DMS153 (cell line): Measurements from ENCODE around the gene TRIO.

Experiments used
- DNase-seq: peaks from one replicate; lab custom pipeline; 2025; lab: John Stamatoyannopoulos, UW

The TRIO gene

GRCh38 chr5:14394365-14394764, 251.2 kb downstream of the TRIO start:
- no peak for DNase-seq

- no peak for DNase-seq
Observed at GRCh38 chr5:14395411-14395810, 252.3 kb downstream of the TRIO start.

DNA sequence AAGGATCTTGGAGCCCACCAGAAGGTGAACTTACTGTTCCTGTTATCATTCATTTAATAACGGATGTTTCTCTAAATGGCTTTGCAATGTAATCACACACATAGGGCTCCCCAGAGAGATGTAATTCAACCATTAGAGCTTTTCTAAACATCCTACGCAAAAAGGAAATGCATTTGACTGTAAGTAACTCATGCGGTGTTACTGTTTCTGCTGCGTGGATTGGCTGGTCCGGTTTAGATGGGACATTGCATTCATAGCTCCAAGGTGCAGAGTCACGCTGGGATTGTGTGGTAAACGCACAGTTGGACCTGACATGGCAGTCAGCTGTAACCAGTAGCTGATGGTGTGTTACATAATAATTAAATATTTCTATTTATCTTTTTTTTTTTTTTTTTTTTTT, 252.9 kb downstream of the TRIO start:
- no peak for DNase-seq

DNA sequence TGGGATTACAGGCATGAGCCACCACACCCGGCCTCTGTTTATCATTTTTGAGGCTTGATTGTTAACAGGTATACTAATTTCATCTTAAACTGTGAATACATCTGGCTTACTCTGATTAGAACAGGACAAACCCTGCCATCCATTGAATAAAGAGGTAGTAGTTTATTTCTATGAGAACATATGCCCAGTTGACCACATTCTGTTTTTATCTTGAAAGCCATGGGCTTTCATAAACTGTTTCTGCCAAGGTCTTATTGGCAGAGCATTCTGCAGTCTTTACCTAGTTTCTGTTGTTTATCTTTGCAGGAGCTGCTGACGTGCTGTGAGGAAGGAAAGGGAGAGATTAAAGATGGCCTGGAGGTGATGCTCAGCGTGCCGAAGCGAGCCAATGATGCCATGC, 253.6 kb downstream of the TRIO start:
- DNase-seq = no peak

DNA sequence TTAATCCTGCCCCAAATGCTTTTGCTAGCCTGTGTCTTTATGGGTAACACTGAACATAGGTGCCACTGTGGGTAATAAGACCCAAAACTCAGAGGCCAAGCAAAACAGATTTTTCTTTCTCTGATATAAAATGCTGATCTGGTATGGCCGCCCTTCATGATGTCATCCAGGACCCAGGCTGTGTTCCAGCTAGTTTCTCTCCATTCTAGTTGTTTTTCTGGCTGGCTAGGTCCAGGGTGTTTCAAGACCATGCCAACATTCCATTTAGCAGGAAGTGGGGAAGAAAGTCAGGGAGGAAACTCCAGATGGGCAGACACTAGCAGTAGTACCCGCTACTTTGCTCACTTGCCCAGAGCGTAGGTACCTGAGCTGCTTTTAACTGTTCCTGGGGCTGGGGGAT, 254.6 kb downstream of the TRIO start:
- no peak for DNase-seq

DNA sequence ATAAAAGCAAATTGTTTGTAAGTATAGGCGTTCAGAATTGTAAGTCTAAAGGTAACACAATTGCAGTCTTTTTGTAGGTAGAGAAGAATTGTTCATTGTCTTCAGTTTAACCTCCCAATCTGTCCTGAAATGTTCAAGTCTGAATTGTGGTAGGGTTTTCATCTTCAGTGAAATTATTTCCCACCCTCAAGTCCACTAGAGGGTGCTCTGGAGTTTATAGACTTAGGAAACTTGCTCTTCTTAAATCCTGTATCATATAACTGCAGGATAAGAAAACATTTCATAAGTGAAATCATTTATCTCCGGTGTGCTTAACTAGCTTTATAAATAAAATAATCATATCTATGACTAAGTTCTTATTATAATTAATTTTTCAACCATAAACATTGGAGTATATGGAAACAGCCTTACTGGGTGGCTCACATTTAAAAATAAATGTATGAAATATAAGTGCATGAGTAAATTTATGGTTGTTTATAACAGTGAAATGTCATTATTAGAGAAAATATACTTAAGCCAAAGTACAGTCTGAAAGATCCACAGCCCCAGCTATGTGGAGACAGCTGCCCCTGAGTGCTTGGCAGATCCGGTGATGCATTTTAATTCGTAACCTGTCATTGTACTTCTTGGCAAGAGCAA, 256.0 kb downstream of the TRIO start:
- DNase-seq = peak; percentile 47

DNA sequence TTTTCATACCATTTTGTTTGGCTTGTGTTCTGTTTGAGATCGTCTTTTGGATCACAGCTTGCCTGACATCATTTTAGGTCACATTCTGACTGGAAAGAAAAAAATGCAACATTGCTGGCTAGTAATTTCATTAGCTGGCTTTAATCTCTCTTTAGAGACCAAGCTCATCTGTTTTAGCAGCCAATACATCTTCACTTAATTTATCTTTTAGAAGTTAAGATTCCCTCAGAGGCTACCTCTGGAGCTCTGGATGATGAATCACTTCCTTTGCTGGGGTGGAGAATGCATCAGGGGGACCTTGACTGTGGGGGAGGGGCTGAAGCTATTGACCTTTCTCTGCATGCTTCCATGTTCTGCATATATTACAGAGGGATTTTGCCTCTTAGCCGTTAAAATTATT, 256.9 kb downstream of the TRIO start:
- no peak for DNase-seq

GRCh38 chr5:14400611-14401010, 257.5 kb downstream of the TRIO start:
- no peak for DNase-seq

GRCh38 chr5:14401639-14402038, 258.5 kb downstream of the TRIO start:
- DNase-seq = no peak

DNA sequence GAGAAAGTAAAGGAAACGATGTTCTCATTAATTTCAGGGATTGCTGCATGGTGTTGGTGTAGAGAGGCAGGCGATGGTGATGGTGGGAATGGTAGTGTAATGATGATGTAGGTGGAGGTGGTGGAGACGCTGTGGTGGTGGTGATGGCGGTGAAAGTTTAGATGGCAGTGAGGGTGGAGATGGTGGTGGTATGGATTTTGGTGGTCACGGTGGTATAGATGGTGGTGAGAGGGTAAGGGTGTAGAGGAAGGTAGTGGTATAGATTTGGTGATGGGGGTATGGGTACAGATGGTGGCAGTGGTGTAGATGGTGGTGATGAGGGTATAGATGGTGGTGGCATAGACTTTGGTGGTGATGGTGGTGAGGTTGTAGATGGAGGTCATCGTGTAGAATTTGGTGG, 259.3 kb downstream of the TRIO start:
- DNase-seq = no peak

- no peak for DNase-seq
Observed at GRCh38 chr5:14404780-14405179, 261.6 kb downstream of the TRIO start.

DNA sequence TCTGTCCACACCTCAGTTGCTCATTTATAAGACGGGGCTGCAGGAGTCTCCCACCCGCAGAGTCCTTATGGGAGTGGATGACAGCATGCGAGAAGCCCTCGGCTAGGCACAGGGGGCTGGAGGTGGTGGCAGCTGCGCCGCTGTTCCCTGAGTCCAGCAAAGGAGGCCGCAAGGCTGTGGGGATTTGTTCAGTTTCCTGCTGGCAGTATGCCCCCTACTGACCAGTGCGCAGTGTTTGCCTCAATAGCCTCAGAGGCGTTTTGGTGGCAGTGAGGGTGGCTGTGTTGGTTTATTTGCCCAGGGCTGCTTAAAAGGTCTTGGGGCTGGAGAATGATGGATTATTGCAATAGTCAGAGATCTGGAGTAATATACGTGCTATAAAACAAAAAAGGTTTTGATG, 262.1 kb downstream of the TRIO start:
- no peak for DNase-seq

DNA sequence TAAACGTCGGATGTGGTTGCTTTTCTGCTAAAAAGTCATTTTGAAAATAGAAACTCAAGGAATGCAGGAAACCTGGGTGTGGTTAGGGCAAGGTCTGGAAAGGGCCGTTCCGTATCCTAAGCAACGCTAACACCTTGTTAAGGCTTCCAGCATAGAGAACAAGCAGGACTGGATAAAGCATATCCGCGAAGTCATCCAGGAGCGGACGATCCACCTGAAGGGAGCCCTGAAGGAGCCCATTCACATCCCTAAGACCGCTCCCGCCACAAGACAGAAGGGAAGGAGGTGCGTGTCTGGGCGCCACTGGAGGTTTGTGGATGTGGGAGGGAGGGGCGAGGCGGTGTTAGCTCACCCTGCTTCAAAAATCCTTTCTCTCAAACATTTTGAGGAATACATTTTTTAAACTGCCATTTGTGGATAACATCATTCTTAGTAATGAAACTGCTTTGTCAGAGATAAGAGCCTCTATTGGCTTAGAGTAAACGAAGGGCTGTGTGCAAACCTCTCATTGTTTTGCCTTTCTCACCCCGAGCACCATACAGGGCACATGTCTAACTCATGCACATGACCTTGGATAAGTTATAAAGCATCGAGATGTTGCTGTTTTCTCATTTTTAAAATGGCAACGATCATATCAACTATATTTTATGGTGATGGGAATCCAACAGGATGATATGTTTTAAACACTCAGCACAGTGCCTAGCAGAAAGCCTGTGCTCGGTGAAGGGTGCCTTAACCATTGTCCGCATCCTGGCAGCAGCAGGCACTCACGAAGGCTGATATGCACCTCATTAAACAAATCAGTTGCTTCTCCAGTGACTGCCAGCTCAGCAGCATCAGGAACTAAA, 262.8 kb downstream of the TRIO start:
- DNase-seq = no peak

DNA sequence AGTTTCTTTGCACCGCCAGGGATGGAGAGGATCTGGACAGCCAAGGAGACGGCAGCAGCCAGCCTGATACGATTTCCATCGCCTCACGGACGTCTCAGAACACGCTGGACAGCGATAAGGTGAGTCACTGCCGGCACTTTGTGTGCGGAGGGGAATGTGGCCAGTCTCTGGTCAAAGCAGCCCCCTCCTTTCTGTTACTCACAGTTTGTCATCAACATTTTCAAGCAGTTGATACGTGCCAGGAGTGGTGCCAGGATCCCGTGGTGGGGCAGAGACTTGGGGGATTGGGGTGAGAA, 263.4 kb downstream of the TRIO start:
- no peak for DNase-seq

- no peak for DNase-seq
Observed at GRCh38 chr5:14407051-14407450, 263.9 kb downstream of the TRIO start.

- DNase-seq = no peak
Observed at GRCh38 chr5:14407746-14408175, 264.6 kb downstream of the TRIO start.

GRCh38 chr5:14408969-14409586, 265.9 kb downstream of the TRIO start:
- DNase-seq = no peak

GRCh38 chr5:14410068-14410393, 266.9 kb downstream of the TRIO start:
- DNase-seq = no peak

DNA sequence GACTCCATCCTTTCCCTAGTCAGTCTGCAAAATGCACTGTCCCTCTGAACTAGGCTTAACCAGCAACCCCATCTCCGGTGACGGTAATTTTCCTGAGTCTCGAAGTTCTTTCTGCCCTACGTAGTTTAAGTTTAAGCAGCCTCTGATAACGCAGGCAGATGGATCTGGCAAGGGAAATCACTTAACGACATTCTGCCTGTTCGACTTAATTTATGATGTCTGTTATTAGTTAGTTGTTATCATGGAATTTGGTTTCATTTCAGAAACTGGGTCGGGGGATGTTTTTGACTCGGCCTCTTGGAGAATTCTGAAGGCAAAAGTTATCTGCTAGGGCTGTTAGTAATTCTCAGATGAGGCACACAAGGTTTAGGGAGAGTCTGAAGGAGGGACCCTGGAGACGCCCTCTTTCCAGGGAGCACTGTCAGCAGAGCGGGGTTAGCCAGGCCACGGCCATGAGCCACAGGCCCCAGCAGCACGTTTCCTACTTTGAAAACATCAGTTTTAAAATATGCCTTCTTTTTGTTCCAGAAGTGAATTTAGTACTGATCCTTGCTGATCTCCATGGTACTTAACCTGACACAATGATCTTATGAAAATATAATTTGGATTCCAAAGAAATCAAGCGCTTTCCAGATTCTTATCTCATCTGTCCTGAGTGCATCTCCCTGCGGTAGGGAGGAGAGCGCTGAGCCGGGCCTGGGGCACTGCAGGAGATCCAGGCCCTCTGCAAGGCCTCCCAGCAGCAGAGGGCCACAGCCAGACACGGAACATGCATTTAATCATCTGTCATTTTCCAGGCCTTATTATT, 267.5 kb downstream of the TRIO start:
- no peak for DNase-seq

- DNase-seq = no peak
Observed at GRCh38 chr5:14411216-14411615, 268.1 kb downstream of the TRIO start.

GRCh38 chr5:14413331-14413750, 270.2 kb downstream of the TRIO start:
- DNase-seq = no peak

DNA sequence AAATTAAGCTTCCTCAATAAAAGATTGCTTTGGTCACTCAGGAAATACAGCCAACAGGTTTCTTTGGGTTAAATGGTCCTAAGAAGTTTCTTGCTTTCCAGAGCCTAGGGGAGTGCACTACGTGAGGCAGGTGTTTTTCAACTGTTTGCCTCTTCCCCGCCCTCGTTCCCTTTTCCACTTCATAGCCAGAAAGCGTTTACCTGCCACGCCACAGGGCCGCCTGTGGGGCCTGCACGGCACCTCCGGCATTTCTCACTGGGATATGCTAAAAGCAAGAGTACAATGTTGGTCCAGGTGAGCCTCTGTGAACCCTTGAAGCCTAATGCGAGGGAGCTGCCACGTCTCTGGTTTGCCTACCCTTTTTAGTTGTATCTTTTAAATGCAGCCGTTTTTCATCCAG, 270.9 kb downstream of the TRIO start:
- DNase-seq = no peak

GRCh38 chr5:14414656-14415023, 271.5 kb downstream of the TRIO start:
- no peak for DNase-seq
